Tibial nerve (tissue), 4 donors: ENCODE measurements around the gene WDR76. TPM values are rescaled to one million over a fixed set of nuclear protein-coding genes. Genes with fewer than 3 reads are reported as not detected.
"Not testable (repeated sequence)": the region's sequence is repeated elsewhere in the genome, so short reads cannot be mapped to it uniquely, and the experiment has no call there.

ENCODE experiments used
- DNase-seq, 2 donors: peaks; one replicate each; pipeline ENCODE4 v3.0.0-alpha.2; 2019; ENCODE audit warnings: low spot score in 2 of 2
- H3K27ac ChIP-seq, 4 donors: fragments of 200-600 bp; sonication (generic) in 3 of 4; one replicate each; pipeline ENCODE4 v1.5.1; 2017 to 2019; ENCODE audit warnings: mild to moderate bottlenecking in 1 of 4
- H3K27me3 ChIP-seq, 2 donors: fragments of 200-600 bp; sonication (generic) in 1 of 2; one replicate each; pipeline versions ENCODE4 v1.5.1 to v1.6.0; 2017 to 2019
- H3K36me3 ChIP-seq, 3 donors: fragments of 200-600 bp; sonication (generic); one replicate each; pipeline ENCODE4 v1.5.1; 2018 to 2019
- H3K4me1 ChIP-seq, 4 donors: fragments of 200-600 bp; sonication (generic) in 3 of 4; one replicate each; pipeline ENCODE4 v1.5.1; 2017 to 2019
- H3K4me3 ChIP-seq, 4 donors: fragments of 200-600 bp; sonication (generic) in 3 of 4; one replicate each; pipeline ENCODE4 v1.5.1; 2017 to 2019; ENCODE audit warnings: mild to moderate bottlenecking in 1 of 4, moderate library complexity in 1 of 4
- H3K9me3 ChIP-seq, 4 donors: fragments of 200-600 bp; sonication (generic) in 3 of 4; one replicate each; pipeline ENCODE4 v1.5.1; 2017 to 2019
- CTCF ChIP-seq, 5 experiments: fragments of 200-600 bp in 3 of 5; fragments of 450-650 bp in 2 of 5; sonication (generic) in 3 of 5; IDR thresholded peaks; one replicate each; pipeline ENCODE4 v1.5.1; 2016 to 2019; ENCODE audit warnings: antibody characterized with exemption in 5 of 5, mild to moderate bottlenecking in 3 of 5, moderate library complexity in 2 of 5
- EP300 ChIP-seq, 2 donors: sonication (generic); formaldehyde crosslinking; IDR thresholded peaks; one replicate each; pipeline ENCODE4 v1.6.1; 2017; ENCODE audit warnings: antibody characterized with exemption in 2 of 2, mild to moderate bottlenecking in 1 of 2
- POLR2A ChIP-seq, 2 donors: fragments of 450-650 bp; IDR thresholded peaks; one replicate each; pipeline ENCODE4 v1.6.1; 2017; ENCODE audit warnings: antibody characterized with exemption in 2 of 2, mild to moderate bottlenecking in 2 of 2, moderate library complexity in 2 of 2
- WGBS, 2 donors: methylation state at CpG; one replicate each; pipeline ENCODE4 v1.1.5; 2018; 5-methylcytosine and 5-hydroxymethylcytosine counted together
- total RNA-seq, 4 donors: library from RNA; depleted of rRNA; stranded (reverse); fragments of >200 nt; gene quantifications; one replicate each; pipeline ENCODE4 v1.1.0, GENCODE V29; 2016

The WDR76 gene
- total RNA-seq, 4 donors from 2014 or later: 2.7 to 7.5 (median 2.9) TPM

GRCh38 chr15:43800286-43801141, 26.3 kb upstream of the WDR76 start, which contains the start of gene HYPK:
HYPK (plus strand) TSS chr15:43800599; CDS start chr15:43800623, 24 bp downstream.
- peak; percentile 91 to 96 for DNase-seq
- TF ChIP-seq CTCF (IDR thresholded peaks at IDR 0.05): no peak
- peak; percentile 93 to 96 for TF ChIP-seq EP300 (IDR thresholded peaks at IDR 0.05)
- TF ChIP-seq POLR2A (IDR thresholded peaks at IDR 0.05): peak; percentile 57 to 93
- peak within 1 kb of the TSS; percentile 65 to 85 (median 72) for H3K4me3 ChIP-seq
- H3K27ac ChIP-seq: peak within 1 kb of the TSS; percentile 83 to 98 (median 95)
- 6% methylated on average over 44 of the region's 44 CpGs for WGBS, 2 donors
- no peaks in the 10 kb centered on the region for H3K27me3 ChIP-seq
- peaks cover 0 to 56% (median 13%) of the 10 kb centered on the region in 4 donors for H3K4me1 ChIP-seq
- peaks cover 4 to 81% (median 19%) of the 10 kb centered on the region in 3 donors for H3K36me3 ChIP-seq
- no peaks in the 10 kb centered on the region for H3K9me3 ChIP-seq

- 93 to 97% methylated on average over 7 of the region's 7 CpGs for WGBS, 2 donors
- not testable (repeated sequence) for H3K27me3 ChIP-seq, H3K4me3 ChIP-seq, DNase-seq, H3K27ac ChIP-seq, H3K9me3 ChIP-seq
- Histone ChIP-seq H3K36me3 (peaks cover 7 to 83% (median 24%) of the 10 kb centered on the region in 3 donors), H3K4me1 (peaks cover 0 to 35% (median 13%) of the 10 kb centered on the region in 4 donors)
Measured at GRCh38 chr15:43802676-43803075, 24.1 kb upstream of the WDR76 start.

- Histone ChIP-seq H3K27ac (no peak overlapping the region), H3K9me3 (no peaks in the 10 kb centered on the region), H3K4me1 (no peaks in the 10 kb centered on the region), H3K27me3 (no peaks in the 10 kb centered on the region), H3K36me3 (peaks cover 9 to 99% (median 47%) of the 10 kb centered on the region in 3 donors), H3K4me3 (no peak overlapping the region)
- DNase-seq: no peak
- TF ChIP-seq CTCF (IDR thresholded peaks at IDR 0.05): no peak
- TF ChIP-seq EP300 (IDR thresholded peaks at IDR 0.05): no peak
- TF ChIP-seq POLR2A (IDR thresholded peaks at IDR 0.05): no peak
- WGBS, 2 donors: 88 to 91% methylated on average over 5 of the region's 5 CpGs
Measured at GRCh38 chr15:43808435-43808950, 18.3 kb upstream of the WDR76 start.

GRCh38 chr15:43808960-43809678, 17.7 kb upstream of the WDR76 start:
- Histone ChIP-seq H3K27me3 (no peaks in the 10 kb centered on the region), H3K9me3 (no peaks in the 10 kb centered on the region), H3K4me3 (no peak overlapping the region), H3K27ac (peak overlapping the region in 1 of 4 donors; percentile 8), H3K36me3 (peaks cover 6 to 99% (median 53%) of the 10 kb centered on the region in 3 donors), H3K4me1 (no peaks in the 10 kb centered on the region)
- 86% methylated on average over 6 of the region's 6 CpGs for WGBS, 2 donors
- DNase-seq: no peak
- no peak for TF ChIP-seq POLR2A (IDR thresholded peaks at IDR 0.05)
- no peak for TF ChIP-seq CTCF (IDR thresholded peaks at IDR 0.05)
- no peak for TF ChIP-seq EP300 (IDR thresholded peaks at IDR 0.05)

GRCh38 chr15:43815064-43815463, 11.7 kb upstream of the WDR76 start:
- not testable (repeated sequence) for DNase-seq, H3K27ac ChIP-seq, H3K4me3 ChIP-seq, H3K4me1 ChIP-seq, H3K9me3 ChIP-seq, H3K27me3 ChIP-seq
- peaks cover 2 to 77% (median 43%) of the 10 kb centered on the region in 3 donors for H3K36me3 ChIP-seq
- WGBS, 2 donors: 94% methylated on average over 5 of the region's 5 CpGs
